NT2/D1 (cell line): ENCODE measurements around the gene SRXN1.

Experiments
- SUZ12 ChIP-seq: IDR thresholded peaks from 2 replicates; pipeline ENCODE4 v1.6.1; 2011; ENCODE audit not compliant: insufficient read length, insufficient read depth; ENCODE audit errors: extremely low read depth
- YY1 ChIP-seq: IDR thresholded peaks from 2 replicates; pipeline ENCODE4 v1.6.1; 2011; ENCODE audit not compliant: insufficient read length, insufficient read depth
- ZNF274 ChIP-seq: IDR thresholded peaks from 2 replicates; pipeline ENCODE4 v1.6.1; 2011; ENCODE audit warnings: mild to moderate bottlenecking, low read depth, low read length

GRCh38 chr20:650281-650680, 2.7 kb downstream of the SRXN1 start:
- TF ChIP-seq ZNF274 (no peak), YY1 (no peak), SUZ12 (no peak)
